IMR-90 (cell line): ENCODE measurements around the gene TNRC6C. TPM values are rescaled to one million over a fixed set of nuclear protein-coding genes. Genes with fewer than 3 reads are reported as not detected.

Source experiments
- ATAC-seq: fragments of 200-7000 bp; cut with Tn5 transposase; 2 replicates; pipeline ENCODE4 v1.9.1; 2020; ENCODE audit warnings: low read depth, mild to moderate bottlenecking, moderate library complexity
- BruUV-seq: library from RNA; stranded (reverse); fragments of 400-500 nt; replicated peaks from 2 replicates; lab custom pipeline; 2021; lab: Mats Ljungman, UMichigan
- CTCF ChIA-PET: fragments of 300-600 bp; formaldehyde crosslinking; extraction: SDS; loops from one replicate; lab custom pipeline; 2021; ENCODE audit warnings: antibody characterized with exemption; lab: Yijun Ruan, JAX
- POLR2A ChIA-PET: fragments of 300-600 bp; sonication (Branson Sonifier 250); formaldehyde crosslinking; loops from one replicate; lab custom pipeline; 2022; ENCODE audit warnings: antibody characterized with exemption; ENCODE audit not compliant: unreplicated experiment; lab: Charles Lee
- DNase-seq: peaks from one replicate; pipeline ENCODE4 v3.0.0; 2013
- H2AFZ ChIP-seq: replicated peaks from 2 replicates; pipeline ENCODE3; 2013; ENCODE audit warnings: low read length, mild to moderate bottlenecking; ENCODE audit not compliant: poor library complexity
- H2AK5ac ChIP-seq: 2 replicates; pipeline ENCODE4 v1.6.1; 2013; ENCODE audit warnings: low read depth, low read length, inconsistent platforms
- H2AK9ac ChIP-seq: replicated peaks from 2 replicates; pipeline ENCODE3; 2013; ENCODE audit warnings: mild to moderate bottlenecking, low read depth, low read length, moderate library complexity; ENCODE audit not compliant: poor library complexity
- H2BK120ac ChIP-seq: 2 replicates; pipeline ENCODE4 v1.6.1; 2013; ENCODE audit warnings: low read depth, low read length, inconsistent platforms
- H2BK15ac ChIP-seq: 3 replicates; pipeline ENCODE4 v1.6.1; 2013; ENCODE audit warnings: low read depth, low read length, inconsistent platforms
- H2BK20ac ChIP-seq: 2 replicates; pipeline ENCODE4 v1.6.1; 2013; ENCODE audit warnings: low read depth, mild to moderate bottlenecking, inconsistent platforms, low read length, moderate library complexity
- H2BK5ac ChIP-seq: 2 replicates; pipeline ENCODE4 v1.6.1; 2013; ENCODE audit warnings: mild to moderate bottlenecking, low read depth, low read length, inconsistent platforms; ENCODE audit not compliant: poor library complexity, severe bottlenecking
- H3K14ac ChIP-seq: replicated peaks from 2 replicates; pipeline ENCODE4 v1.6.1; 2013; ENCODE audit warnings: low read depth, low read length, inconsistent platforms
- H3K18ac ChIP-seq: 2 replicates; pipeline ENCODE4 v1.6.1; 2013; ENCODE audit warnings: low read depth, low read length, control low read depth
- H3K23ac ChIP-seq: 2 replicates; pipeline ENCODE4 v1.6.1; 2013; ENCODE audit warnings: low read depth, low read length, inconsistent platforms
- H3K27ac ChIP-seq: 2 replicates; pipeline ENCODE4 v1.5.1; 2013; ENCODE audit warnings: mild to moderate bottlenecking, control low read depth, low read length; ENCODE audit not compliant: insufficient read depth
- H3K27me3 ChIP-seq: 2 replicates; pipeline ENCODE4 v1.6.1; 2013; ENCODE audit warnings: low read length; ENCODE audit not compliant: control insufficient read depth, insufficient read depth
- H3K36me3 ChIP-seq: 2 replicates; pipeline ENCODE4 v1.6.1; 2013; ENCODE audit warnings: low read length, mixed read lengths; ENCODE audit not compliant: control insufficient read depth, insufficient read depth
- H3K4ac ChIP-seq: 2 replicates; pipeline ENCODE4 v1.6.1; 2013; ENCODE audit warnings: low read depth, low read length, inconsistent platforms
- H3K4me1 ChIP-seq: 2 replicates; pipeline ENCODE4 v1.6.1; 2013; ENCODE audit warnings: low read length, mixed read lengths; ENCODE audit not compliant: control insufficient read depth, insufficient read depth
- H3K4me2 ChIP-seq: 2 replicates; pipeline ENCODE4 v1.6.1; 2013; ENCODE audit warnings: low read depth, mild to moderate bottlenecking, control low read depth, low read length, moderate library complexity
- H3K4me3 ChIP-seq: 2 replicates; pipeline ENCODE4 v1.5.1; 2013; ENCODE audit warnings: low read depth, mild to moderate bottlenecking, control low read depth, low read length, moderate library complexity; ENCODE audit not compliant: insufficient read depth
- H3K56ac ChIP-seq: 2 replicates; pipeline ENCODE4 v1.6.1; 2013; ENCODE audit warnings: low read length, inconsistent platforms; ENCODE audit not compliant: insufficient read depth; ENCODE audit errors: extremely low read depth
- H3K79me1 ChIP-seq, 2 experiments: 2 replicates each; pipeline ENCODE4 v1.6.1; 2013; ENCODE audit warnings: low read length in 2 of 2, inconsistent platforms in 1 of 2, low read depth in 1 of 2
- H3K9ac ChIP-seq: 2 replicates; pipeline ENCODE4 v1.6.1; 2013; ENCODE audit warnings: low read depth, low read length, control low read depth
- H3K9me1 ChIP-seq: 2 replicates; pipeline ENCODE4 v1.6.1; 2013; ENCODE audit warnings: low read length, inconsistent platforms; ENCODE audit not compliant: insufficient read depth
- H3K9me3 ChIP-seq: 2 replicates; pipeline ENCODE4 v1.6.1; 2013; ENCODE audit warnings: low read length; ENCODE audit not compliant: control insufficient read depth, insufficient read depth
- H4K20me1 ChIP-seq: 2 replicates; pipeline ENCODE4 v1.6.1; 2013; ENCODE audit warnings: low read length, inconsistent platforms; ENCODE audit not compliant: insufficient read depth
- H4K5ac ChIP-seq: 2 replicates; pipeline ENCODE4 v1.6.1; 2013; ENCODE audit warnings: mild to moderate bottlenecking, low read depth, low read length, control low read depth
- H4K8ac ChIP-seq, 2 experiments: 2 replicates each; pipeline ENCODE4 v1.6.1; 2013; ENCODE audit warnings: low read depth in 2 of 2, low read length in 2 of 2, control low read depth in 1 of 2, inconsistent platforms in 1 of 2
- H4K91ac ChIP-seq: 2 replicates; pipeline ENCODE4 v1.6.1; 2013; ENCODE audit warnings: low read depth, low read length, inconsistent platforms; ENCODE audit not compliant: insufficient read depth
- BHLHE40 ChIP-seq: fragments of 150-350 bp; IDR thresholded peaks from 2 replicates; pipeline ENCODE4 v1.6.1; 2016; ENCODE audit warnings: mild to moderate bottlenecking, low read depth, low read length
- CEBPB ChIP-seq: IDR thresholded peaks from 2 replicates; pipeline ENCODE4 v1.6.1; 2012; ENCODE audit warnings: low read depth, low read length, improper control_type of control experiment
- CHD1 ChIP-seq: IDR thresholded peaks from 2 replicates; pipeline ENCODE4 v1.6.1; 2012; ENCODE audit warnings: low read depth, low read length, improper control_type of control experiment
- ELK1 ChIP-seq: fragments of 150-350 bp; IDR thresholded peaks from 2 replicates; pipeline ENCODE4 v1.6.1; 2016; ENCODE audit warnings: low read depth, mild to moderate bottlenecking, low read length, moderate library complexity, borderline replicate concordance
- FOS ChIP-seq: fragments of 150-350 bp; IDR thresholded peaks from 2 replicates; pipeline ENCODE4 v1.6.1; 2016; ENCODE audit warnings: low read depth, low read length
- MAFK ChIP-seq: IDR thresholded peaks from 2 replicates; pipeline ENCODE4 v1.6.1; 2012; ENCODE audit warnings: low read depth, low read length, improper control_type of control experiment
- MAZ ChIP-seq: IDR thresholded peaks from 2 replicates; pipeline ENCODE4 v1.6.1; 2012; ENCODE audit warnings: low read depth, mild to moderate bottlenecking, low read length, improper control_type of control experiment, moderate library complexity, borderline replicate concordance
- MXI1 ChIP-seq: IDR thresholded peaks from 2 replicates; pipeline ENCODE4 v1.6.1; 2012; ENCODE audit warnings: low read depth, mild to moderate bottlenecking, low read length, moderate library complexity, borderline replicate concordance
- NFE2L2 ChIP-seq: fragments of 150-350 bp; IDR thresholded peaks from 2 replicates; pipeline ENCODE4 v1.6.1; 2016; ENCODE audit warnings: low read depth, mild to moderate bottlenecking, low read length
- POLR2A ChIP-seq: IDR thresholded peaks from 2 replicates; pipeline ENCODE4 v1.6.1; 2012; ENCODE audit warnings: mild to moderate bottlenecking, low read depth, low read length
- RAD21 ChIP-seq: IDR thresholded peaks from 2 replicates; pipeline ENCODE4 v1.6.1; 2012; ENCODE audit warnings: low read length, improper control_type of control experiment
- RCOR1 ChIP-seq: IDR thresholded peaks from 2 replicates; pipeline ENCODE4 v1.6.1; 2012; ENCODE audit warnings: mild to moderate bottlenecking, low read length, improper control_type of control experiment; ENCODE audit not compliant: insufficient replicate concordance
- RFX5 ChIP-seq: IDR thresholded peaks from 2 replicates; pipeline ENCODE4 v1.8.0; 2012; ENCODE audit warnings: low read depth, mild to moderate bottlenecking, low read length, moderate library complexity
- SMC3 ChIP-seq: fragments of 150-350 bp; IDR thresholded peaks from 2 replicates; pipeline ENCODE4 v1.6.1; 2016; ENCODE audit warnings: low read depth, mild to moderate bottlenecking, antibody characterized with exemption, low read length, moderate library complexity
- WGBS, 2 experiments: methylation state at CpG; one replicate each; pipeline versions ENCODE4 v1.1.5 to v1.1.7; 2013; ENCODE audit warnings: missing lambda C conversion rate in 2 of 2; ENCODE audit not compliant: insufficient read length in 1 of 2; ENCODE audit errors: extremely low coverage in 2 of 2; 5-methylcytosine and 5-hydroxymethylcytosine counted together
- dilution Hi-C: fragments of 300-500 bp; cut with HindIII; formaldehyde crosslinking; loops from one replicate; pipeline ENCODE4 v1.14.3; 2018; ENCODE audit warnings: low sequenced_read_pairs; ENCODE audit not compliant: unreplicated experiment
- in situ Hi-C: fragments of 300-500 bp; cut with MboI; formaldehyde crosslinking; loops from 3 replicates; pipeline ENCODE4 v1.14.3; 2019; ENCODE audit warnings: low sequenced_read_pairs, inconsistent platforms, mixed read lengths
- intact Hi-C: fragments of 100-400 bp; cut with micrococcal nuclease; formaldehyde crosslinking; loops from 2 replicates; pipeline ENCODE4 v1.10.0; 2022
- polyA plus RNA-seq, 3 experiments: library from polyadenylated mRNA; depleted of rRNA; stranded (reverse); fragments of >200 nt; gene quantifications; 2 replicates each; pipeline ENCODE4 v1.2.3, GENCODE V29; 2012; ENCODE audit warnings: low replicate concordance in 1 of 3
- total RNA-seq: library from RNA; depleted of rRNA; stranded (reverse); fragments of >200 nt; gene quantifications from 2 replicates; pipeline ENCODE4 v1.2.3, GENCODE V29; 2012
- TF ChIP-seq, protein P1 (sequence below): fragments of 150-350 bp; IDR thresholded peaks from 2 replicates; pipeline ENCODE4 v1.6.1; 2017; ENCODE audit warnings: mild to moderate bottlenecking, antibody characterized with exemption, low read length, low read depth
- TF ChIP-seq, protein P2 (sequence below): conservative IDR thresholded peaks from 2 replicates; pipeline ENCODE4 v1.5.1; 2012; ENCODE audit warnings: mild to moderate bottlenecking, low read depth, low read length, improper control_type of control experiment

Gene TNRC6C
- total and polyA plus RNA-seq, 2 of the 4 experiments (the other 2 are of a cell fraction), result 1.6 to 2.7 TPM

DNA sequence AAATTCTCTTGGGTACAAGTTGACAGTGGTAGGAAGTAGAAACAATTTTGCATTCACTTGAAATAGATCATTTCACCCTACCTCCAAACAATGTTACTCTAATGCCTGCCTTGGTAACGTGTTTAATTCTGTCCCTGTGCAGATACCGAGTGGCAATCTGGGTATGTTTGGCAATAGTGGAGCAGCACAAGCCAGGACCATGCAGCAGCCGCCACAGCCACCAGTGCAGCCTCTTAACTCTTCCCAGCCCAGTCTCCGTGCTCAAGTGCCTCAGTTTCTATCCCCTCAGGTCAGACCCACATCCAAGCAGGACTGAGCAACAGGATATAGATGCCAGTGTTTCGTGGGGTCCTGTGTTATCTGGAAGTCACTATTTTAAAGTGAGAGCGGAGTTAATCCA is 120.8 kb downstream of the TNRC6C start:
- ChIA-PET POLR2A (no interaction called here), CTCF (no interaction called here)
- no peak overlapping the region for H3K18ac ChIP-seq
- no peak overlapping the region for H3K9ac ChIP-seq
- TF ChIP-seq, protein P1, sequence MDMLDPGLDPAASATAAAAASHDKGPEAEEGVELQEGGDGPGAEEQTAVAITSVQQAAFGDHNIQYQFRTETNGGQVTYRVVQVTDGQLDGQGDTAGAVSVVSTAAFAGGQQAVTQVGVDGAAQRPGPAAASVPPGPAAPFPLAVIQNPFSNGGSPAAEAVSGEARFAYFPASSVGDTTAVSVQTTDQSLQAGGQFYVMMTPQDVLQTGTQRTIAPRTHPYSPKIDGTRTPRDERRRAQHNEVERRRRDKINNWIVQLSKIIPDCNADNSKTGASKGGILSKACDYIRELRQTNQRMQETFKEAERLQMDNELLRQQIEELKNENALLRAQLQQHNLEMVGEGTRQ, result no peak
- TF ChIP-seq, protein P2, sequence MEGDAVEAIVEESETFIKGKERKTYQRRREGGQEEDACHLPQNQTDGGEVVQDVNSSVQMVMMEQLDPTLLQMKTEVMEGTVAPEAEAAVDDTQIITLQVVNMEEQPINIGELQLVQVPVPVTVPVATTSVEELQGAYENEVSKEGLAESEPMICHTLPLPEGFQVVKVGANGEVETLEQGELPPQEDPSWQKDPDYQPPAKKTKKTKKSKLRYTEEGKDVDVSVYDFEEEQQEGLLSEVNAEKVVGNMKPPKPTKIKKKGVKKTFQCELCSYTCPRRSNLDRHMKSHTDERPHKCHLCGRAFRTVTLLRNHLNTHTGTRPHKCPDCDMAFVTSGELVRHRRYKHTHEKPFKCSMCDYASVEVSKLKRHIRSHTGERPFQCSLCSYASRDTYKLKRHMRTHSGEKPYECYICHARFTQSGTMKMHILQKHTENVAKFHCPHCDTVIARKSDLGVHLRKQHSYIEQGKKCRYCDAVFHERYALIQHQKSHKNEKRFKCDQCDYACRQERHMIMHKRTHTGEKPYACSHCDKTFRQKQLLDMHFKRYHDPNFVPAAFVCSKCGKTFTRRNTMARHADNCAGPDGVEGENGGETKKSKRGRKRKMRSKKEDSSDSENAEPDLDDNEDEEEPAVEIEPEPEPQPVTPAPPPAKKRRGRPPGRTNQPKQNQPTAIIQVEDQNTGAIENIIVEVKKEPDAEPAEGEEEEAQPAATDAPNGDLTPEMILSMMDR, result no peak
- TF ChIP-seq MAZ (no peak), MAFK (no peak), CHD1 (no peak), FOS (no peak), ELK1 (no peak), RFX5 (no peak), SMC3 (no peak), BHLHE40 (no peak), RAD21 (no peak), MXI1 (no peak), CEBPB (no peak), POLR2A (no peak), NFE2L2 (no peak), RCOR1 (no peak)
- no TSS peak for BruUV-seq
- no peak overlapping the region for H3K27ac ChIP-seq
- no peaks in the 10 kb centered on the region for H4K20me1 ChIP-seq
- H3K4me1 ChIP-seq, result no peaks in the 10 kb centered on the region
- no CpG with 5 or more reads among the region's 6 CpGs for WGBS, 2 experiments
- no peak overlapping the region for H2AK5ac ChIP-seq
- H3K4ac ChIP-seq, result no peak overlapping the region
- H3K4me3 ChIP-seq, result no peak overlapping the region
- dilution Hi-C loops (no loop called here), intact Hi-C loops (no loop called here), in situ Hi-C loops (no loop called here)
- no peak overlapping the region for H2BK120ac ChIP-seq
- no peak overlapping the region for H2BK15ac ChIP-seq
- no peaks in the 10 kb centered on the region for H3K27me3 ChIP-seq
- H3K14ac ChIP-seq, result no peak overlapping the region
- no peaks in the 10 kb centered on the region for H3K79me1 ChIP-seq
- H4K8ac ChIP-seq, result no peak overlapping the region
- no peak overlapping the region for H2BK20ac ChIP-seq
- no peak overlapping the region for H2BK5ac ChIP-seq
- H3K4me2 ChIP-seq, result no peak overlapping the region
- H3K9me1 ChIP-seq, result no peaks in the 10 kb centered on the region
- H4K5ac ChIP-seq, result no peak overlapping the region
- no peak overlapping the region for H2AFZ ChIP-seq
- no peak overlapping the region for H3K23ac ChIP-seq
- H2AK9ac ChIP-seq, result no peak overlapping the region
- peaks cover 45% of the 10 kb centered on the region for H3K36me3 ChIP-seq
- DNase-seq (no peak), ATAC-seq (no peak)
- no peak overlapping the region for H4K91ac ChIP-seq
- no peaks in the 10 kb centered on the region for H3K9me3 ChIP-seq
- H3K56ac ChIP-seq, result no peak overlapping the region
